Mucosa of stomach (tissue), 1 donor: Measurements from ENCODE around the gene KDM8.
A peak's percentile ranks its signal among the peaks of the same experiment; 100 is the strongest.

Source experiments
- H3K27me3 ChIP-seq: one replicate; pipeline ENCODE4 v1.7.0; 2013; ENCODE audit warnings: mild to moderate bottlenecking, low read length; ENCODE audit not compliant: control insufficient read depth, insufficient read depth
- H3K36me3 ChIP-seq: one replicate; pipeline ENCODE4 v1.7.0; 2013; ENCODE audit warnings: low read length; ENCODE audit not compliant: control insufficient read depth, insufficient read depth
- H3K4me1 ChIP-seq: one replicate; pipeline ENCODE4 v1.7.0; 2013; ENCODE audit warnings: mild to moderate bottlenecking, low read length; ENCODE audit not compliant: control insufficient read depth, insufficient read depth
- H3K4me3 ChIP-seq: one replicate; pipeline ENCODE4 v1.7.0; 2013; ENCODE audit warnings: low read length
- H3K9ac ChIP-seq: one replicate; pipeline ENCODE4 v1.7.0; 2013; ENCODE audit warnings: mild to moderate bottlenecking, low read length, moderate library complexity
- H3K9me3 ChIP-seq: one replicate; pipeline ENCODE4 v1.7.0; 2013; ENCODE audit warnings: mild to moderate bottlenecking, low read length, moderate library complexity; ENCODE audit not compliant: control insufficient read depth
- donor health status: Pancreatic carcinoma.

Gene KDM8

DNA sequence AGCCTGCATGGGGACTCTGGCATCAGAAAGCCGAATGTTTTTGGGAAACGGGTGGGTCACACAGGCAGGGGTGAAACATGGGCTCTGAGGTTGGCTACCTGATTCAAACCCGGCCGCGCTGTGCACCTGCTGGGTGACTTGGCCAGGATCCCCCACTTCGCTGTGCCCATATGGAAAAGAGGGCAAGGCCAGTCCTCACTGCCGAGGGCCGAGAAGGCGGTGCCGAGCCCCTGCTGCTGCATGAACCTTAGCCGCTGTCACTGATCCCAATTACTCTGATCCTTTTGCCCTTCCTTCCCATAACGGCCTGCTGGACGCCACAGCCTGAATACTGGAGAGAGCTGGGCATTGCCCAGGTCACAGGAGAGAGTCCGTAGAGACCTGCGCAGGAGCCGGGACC lies 17.7 kb downstream of the KDM8 start:
- Histone ChIP-seq H3K27me3 (no peaks in the 10 kb centered on the region), H3K4me3 (no peak overlapping the region), H3K9me3 (no peaks in the 10 kb centered on the region), H3K9ac (no peak overlapping the region), H3K4me1 (peaks cover 24% of the 10 kb centered on the region), H3K36me3 (no peaks in the 10 kb centered on the region)

DNA sequence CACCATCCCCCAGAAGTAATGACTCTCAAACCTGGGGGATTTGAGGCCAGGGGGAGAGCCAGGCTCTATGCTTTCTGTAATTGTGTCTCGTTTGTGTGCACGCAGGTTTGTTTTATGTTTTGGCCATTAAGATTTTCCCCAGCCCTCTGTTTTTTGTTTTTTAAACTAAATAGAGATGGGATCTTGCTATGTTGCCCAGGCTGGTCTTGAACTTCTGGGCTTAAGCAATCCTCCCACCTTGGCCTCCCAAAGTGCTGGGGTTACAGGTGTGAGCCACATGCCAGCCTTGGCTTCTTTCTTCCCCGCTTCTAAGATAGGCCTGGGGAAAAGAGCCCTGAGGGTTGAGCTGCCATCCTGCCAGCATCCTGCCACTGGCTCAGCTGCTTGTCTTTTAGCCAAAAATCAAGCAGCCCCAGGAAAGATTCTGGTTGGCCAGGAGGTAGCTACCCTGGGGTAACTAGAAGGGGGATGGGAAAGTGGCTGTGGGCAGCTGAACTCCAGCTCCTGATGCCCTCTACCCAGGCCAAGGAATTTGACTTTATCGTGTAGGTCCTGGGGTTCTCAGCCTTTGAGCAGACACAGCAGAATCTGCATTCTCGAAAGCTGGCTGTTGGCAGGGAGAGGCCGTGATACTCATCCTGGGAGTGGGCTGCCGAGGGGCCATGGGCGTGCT lies 18.4 kb downstream of the KDM8 start:
- H3K36me3 ChIP-seq: no peaks in the 10 kb centered on the region
- H3K9ac ChIP-seq: no peak overlapping the region
- H3K27me3 ChIP-seq: no peaks in the 10 kb centered on the region
- peaks cover 31% of the 10 kb centered on the region for H3K4me1 ChIP-seq
- no peak overlapping the region for H3K4me3 ChIP-seq
- H3K9me3 ChIP-seq: no peaks in the 10 kb centered on the region

DNA sequence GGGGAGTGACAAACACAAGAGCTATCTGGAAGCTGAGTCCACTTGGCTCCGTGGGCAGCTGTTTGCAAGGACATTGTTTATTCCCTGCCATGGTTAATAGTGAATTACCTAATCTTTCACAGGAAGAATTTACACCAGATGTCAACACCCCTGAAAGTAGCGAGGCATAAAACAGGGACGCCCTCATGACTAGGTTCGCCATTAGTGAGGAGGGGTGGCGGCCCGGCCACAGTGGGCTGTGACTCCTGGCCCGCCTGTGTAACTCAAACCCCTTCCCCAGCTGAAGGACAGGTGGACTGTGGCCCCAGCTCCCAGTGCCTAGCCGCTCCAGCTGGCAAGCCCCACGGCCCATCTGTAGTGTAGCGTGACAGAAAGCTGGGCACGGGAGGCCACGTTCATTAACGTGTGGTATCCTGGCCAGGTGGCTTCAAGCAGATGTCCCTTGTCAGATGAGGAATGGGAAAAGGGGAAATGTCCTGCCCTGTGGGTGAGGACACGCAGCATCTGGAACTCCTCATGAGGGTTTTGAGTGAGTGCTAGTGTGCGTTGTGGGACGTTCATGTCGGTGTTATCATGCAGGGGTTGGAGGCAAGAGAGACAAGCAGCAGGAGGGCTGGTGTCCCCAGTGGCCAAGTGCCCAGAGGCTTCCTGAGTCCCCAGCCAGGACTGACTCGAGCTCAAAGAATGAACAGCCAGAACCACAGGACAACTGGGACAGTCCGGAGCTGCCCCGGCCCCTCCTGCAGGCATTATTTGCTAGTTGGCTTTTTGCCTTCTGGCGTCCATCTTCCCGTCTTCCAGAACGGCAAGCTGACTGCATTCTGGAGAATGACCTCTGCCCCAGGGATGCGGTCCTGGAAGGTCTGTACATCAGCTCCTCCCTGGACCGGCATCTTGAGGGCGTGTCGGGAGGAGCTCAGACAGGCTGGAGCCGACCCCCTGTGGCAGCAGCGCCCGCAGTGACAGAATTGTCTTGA lies 19.2 kb downstream of the KDM8 start:
- no peak overlapping the region for H3K9ac ChIP-seq
- no peak overlapping the region for H3K4me3 ChIP-seq

DNA sequence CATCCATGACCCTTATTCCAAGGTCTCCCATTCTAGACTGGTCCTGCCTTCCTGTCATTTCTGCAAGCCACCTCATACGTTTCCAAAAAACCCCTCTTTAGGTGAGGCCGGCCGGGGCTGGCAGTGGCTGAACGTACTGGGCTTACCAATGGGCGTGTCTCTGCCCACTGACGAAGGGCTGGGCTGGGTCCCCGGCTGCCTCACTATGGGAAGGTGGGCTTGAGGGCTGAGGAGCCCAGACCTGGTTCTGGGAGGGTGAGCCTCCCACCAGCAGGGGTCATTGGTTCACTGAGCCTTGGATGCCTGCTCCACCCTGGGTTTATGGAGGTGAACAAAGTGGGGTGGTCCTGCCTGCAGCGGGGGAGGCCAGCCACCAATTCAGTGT lies 19.9 kb downstream of the KDM8 start:
- H3K9me3 ChIP-seq: no peaks in the 10 kb centered on the region
- H3K27me3 ChIP-seq: no peaks in the 10 kb centered on the region

More for the DNA sequence above, 19.2 kb downstream of the KDM8 start:
- no peaks in the 10 kb centered on the region for H3K27me3 ChIP-seq
- H3K9me3 ChIP-seq: no peaks in the 10 kb centered on the region
- H3K4me1 ChIP-seq: peaks cover 38% of the 10 kb centered on the region
- H3K36me3 ChIP-seq: no peaks in the 10 kb centered on the region

GRCh38 chr16:27223701-27224100 lies 20.4 kb downstream of the KDM8 start:
- Histone ChIP-seq H3K4me1 (peaks cover 38% of the 10 kb centered on the region), H3K27me3 (no peaks in the 10 kb centered on the region), H3K36me3 (no peaks in the 10 kb centered on the region), H3K9me3 (no peaks in the 10 kb centered on the region), H3K4me3 (no peak overlapping the region), H3K9ac (no peak overlapping the region)

More for the DNA sequence above, 19.9 kb downstream of the KDM8 start:
- H3K4me1 ChIP-seq: peaks cover 38% of the 10 kb centered on the region
- no peak overlapping the region for H3K4me3 ChIP-seq
- H3K9ac ChIP-seq: no peak overlapping the region
- H3K36me3 ChIP-seq: no peaks in the 10 kb centered on the region

- Histone ChIP-seq H3K36me3 (no peaks in the 10 kb centered on the region), H3K4me1 (peaks cover 38% of the 10 kb centered on the region), H3K9me3 (no peaks in the 10 kb centered on the region), H3K9ac (no peak overlapping the region), H3K4me3 (no peak overlapping the region), H3K27me3 (no peaks in the 10 kb centered on the region)
Measured at GRCh38 chr16:27224271-27224737, 21.0 kb downstream of the KDM8 start.

DNA sequence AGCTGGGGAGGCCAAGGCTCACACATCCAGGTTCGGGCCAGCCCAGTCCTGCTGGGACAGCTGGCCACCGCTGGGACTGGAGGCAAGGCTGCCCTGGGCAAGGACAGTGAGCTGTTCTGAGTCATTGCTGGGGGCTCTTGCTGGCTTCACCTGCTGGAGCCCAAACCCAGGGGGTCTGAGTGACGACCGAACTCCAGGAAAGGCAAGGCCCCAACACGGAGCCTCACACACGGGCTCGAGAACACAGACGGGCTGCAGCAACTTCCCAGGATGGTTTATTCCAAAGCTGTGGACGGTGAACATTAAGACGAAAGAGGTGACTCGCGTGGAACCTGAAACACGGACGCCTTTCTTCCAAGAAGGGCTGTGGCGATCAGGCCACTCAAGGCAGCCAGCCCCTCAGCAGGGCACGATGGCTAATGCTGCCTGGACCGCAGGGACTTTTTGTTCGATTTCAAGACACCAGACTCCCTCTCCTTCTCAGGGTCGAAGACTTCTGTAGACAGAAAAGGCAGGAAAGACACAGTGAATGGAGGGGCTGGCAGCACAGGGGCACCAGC lies 21.5 kb downstream of the KDM8 start:
- H3K4me1 ChIP-seq: peaks cover 39% of the 10 kb centered on the region
- no peaks in the 10 kb centered on the region for H3K27me3 ChIP-seq
- H3K9me3 ChIP-seq: no peaks in the 10 kb centered on the region
- no peak overlapping the region for H3K9ac ChIP-seq
- no peak overlapping the region for H3K4me3 ChIP-seq
- no peaks in the 10 kb centered on the region for H3K36me3 ChIP-seq

- Histone ChIP-seq H3K9me3 (no peaks in the 10 kb centered on the region), H3K4me3 (peak overlapping the region; percentile 4), H3K9ac (peak overlapping the region; percentile 32), H3K27me3 (no peaks in the 10 kb centered on the region), H3K36me3 (no peaks in the 10 kb centered on the region), H3K4me1 (peaks cover 48% of the 10 kb centered on the region)
Measured at GRCh38 chr16:27225536-27226360, 22.4 kb downstream of the KDM8 start.

DNA sequence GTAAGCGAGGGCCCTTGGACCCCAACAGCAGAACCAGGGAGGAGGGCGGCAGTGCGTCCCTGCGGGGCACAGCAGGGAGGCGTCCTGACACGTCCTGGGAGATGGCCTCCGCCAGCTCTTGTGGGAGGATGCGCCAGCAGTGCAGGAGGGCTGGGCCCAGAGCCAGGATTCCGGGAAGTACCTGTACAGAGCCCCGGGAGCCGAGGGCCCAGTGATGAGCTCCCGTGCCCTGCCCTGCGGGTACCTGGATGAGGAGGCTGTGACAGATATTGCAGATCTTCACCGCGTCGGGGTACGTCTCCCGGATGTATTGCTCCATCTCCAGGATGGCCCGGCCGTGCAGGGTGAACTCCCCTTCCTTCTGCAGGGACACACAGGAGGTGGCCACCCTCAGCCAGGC lies 23.1 kb downstream of the KDM8 start:
- H3K27me3 ChIP-seq: no peaks in the 10 kb centered on the region
- H3K4me1 ChIP-seq: peaks cover 54% of the 10 kb centered on the region
- H3K36me3 ChIP-seq: no peaks in the 10 kb centered on the region
- peak overlapping the region; percentile 4 for H3K4me3 ChIP-seq
- no peaks in the 10 kb centered on the region for H3K9me3 ChIP-seq
- no peak overlapping the region for H3K9ac ChIP-seq

GRCh38 chr16:27226976-27227705 lies 23.8 kb downstream of the KDM8 start:
- H3K9me3 ChIP-seq: no peaks in the 10 kb centered on the region
- no peaks in the 10 kb centered on the region for H3K36me3 ChIP-seq
- no peaks in the 10 kb centered on the region for H3K27me3 ChIP-seq
- H3K4me3 ChIP-seq: no peak overlapping the region
- H3K4me1 ChIP-seq: peaks cover 60% of the 10 kb centered on the region
- H3K9ac ChIP-seq: no peak overlapping the region

DNA sequence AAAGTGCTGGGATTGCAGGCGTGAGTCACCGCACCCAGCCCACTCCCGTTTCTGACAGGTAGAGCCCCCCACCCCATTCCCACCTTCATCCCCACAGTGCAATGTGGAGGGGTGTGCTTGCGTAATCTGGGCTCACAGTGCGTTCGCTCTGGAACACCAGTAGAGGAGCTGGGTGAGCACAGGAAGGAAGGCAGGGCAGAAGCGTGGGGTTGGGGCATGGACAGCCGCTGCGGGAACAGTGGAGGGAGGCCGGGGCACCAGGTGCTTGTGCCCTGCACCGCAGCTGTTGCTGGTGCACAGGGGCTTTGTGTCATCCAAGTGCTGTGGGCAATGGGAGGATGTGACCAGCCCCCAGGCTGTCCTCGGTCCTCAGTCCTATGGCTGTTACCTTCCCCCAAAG lies 24.7 kb downstream of the KDM8 start:
- Histone ChIP-seq H3K9me3 (no peaks in the 10 kb centered on the region), H3K9ac (no peak overlapping the region), H3K36me3 (no peaks in the 10 kb centered on the region), H3K4me1 (peaks cover 51% of the 10 kb centered on the region), H3K4me3 (no peak overlapping the region), H3K27me3 (no peaks in the 10 kb centered on the region)
